ENCODE data around the gene NTRK3. TPM values are rescaled to one million over a fixed set of nuclear protein-coding genes. Genes with fewer than 3 reads are reported as not detected.

The NTRK3 gene
- total RNA-seq, 1 donor from 2014 or later: not detected

GRCh38 chr15:88274553-88275460 is 18.3 kb upstream of the NTRK3 start:
- peak; percentile 91 for TF ChIP-seq CTCF (conservative IDR thresholded peaks at IDR 0.05; ENCODE audit: low read depth, low read length)
- H3K4me3 ChIP-seq (ENCODE audit: low read depth, low read length): no peak overlapping the region
- no peak for DNase-seq (ENCODE audit: low read depth)

- no peak overlapping the region for H3K4me3 ChIP-seq (ENCODE audit: low read depth, low read length)
- TF ChIP-seq CTCF (conservative IDR thresholded peaks at IDR 0.05; ENCODE audit: low read depth, low read length): no peak
- no peak for DNase-seq (ENCODE audit: low read depth)
These were observed 15.9 kb upstream of the NTRK3 start for GRCh38 chr15:88272421-88272820.

- no peak for TF ChIP-seq CTCF (conservative IDR thresholded peaks at IDR 0.05; ENCODE audit: low read depth, low read length)
- DNase-seq (ENCODE audit: low read depth): no peak
- no peak overlapping the region for H3K4me3 ChIP-seq (ENCODE audit: low read depth, low read length)
These were observed 13.0 kb upstream of the NTRK3 start for GRCh38 chr15:88269356-88270062.

GRCh38 chr15:88267720-88268119 is 11.2 kb upstream of the NTRK3 start:
- DNase-seq (ENCODE audit: low read depth): no peak
- no peak for TF ChIP-seq CTCF (conservative IDR thresholded peaks at IDR 0.05; ENCODE audit: low read depth, low read length)
- H3K4me3 ChIP-seq (ENCODE audit: low read depth, low read length): no peak overlapping the region

- DNase-seq (ENCODE audit: low read depth): no peak
- no peak overlapping the region for H3K4me3 ChIP-seq (ENCODE audit: low read depth, low read length)
- no peak for TF ChIP-seq CTCF (conservative IDR thresholded peaks at IDR 0.05; ENCODE audit: low read depth, low read length)
These were observed 9.6 kb upstream of the NTRK3 start for GRCh38 chr15:88266170-88266569.

- no peak overlapping the region for H3K4me3 ChIP-seq (ENCODE audit: low read depth, low read length)
- TF ChIP-seq CTCF (conservative IDR thresholded peaks at IDR 0.05; ENCODE audit: low read depth, low read length): no peak
- no peak for DNase-seq (ENCODE audit: low read depth)
These were observed 8.1 kb upstream of the NTRK3 start for GRCh38 chr15:88264622-88265021.

Data from epithelial cell of proximal tubule (primary cell).